HepG2 (cell line): ENCODE measurements around the gene PRRT2. TPM values are rescaled to one million over a fixed set of nuclear protein-coding genes. Genes with fewer than 3 reads are reported as not detected.

Source experiments
- ARID4A ChIP-seq: sonication (generic); formaldehyde crosslinking; IDR thresholded peaks from 2 replicates; pipeline ENCODE4 v1.5.0; 2020; ENCODE audit warnings: mild to moderate bottlenecking, missing genetic modification reagents, borderline replicate concordance
- ATF7 ChIP-seq, 2 experiments: fragments of 450-650 bp in 1 of 2; sonication (generic) in 1 of 2; formaldehyde crosslinking in 1 of 2; IDR thresholded peaks; 2 replicates each; pipeline versions ENCODE4 v1.4.0 to v1.6.1; 2016 to 2020; ENCODE audit warnings: antibody characterized with exemption in 1 of 2, mild to moderate bottlenecking in 1 of 2, missing genetic modification reagents in 1 of 2
- BORCS8-MEF2B ChIP-seq: sonication (generic); formaldehyde crosslinking; IDR thresholded peaks from 2 replicates; pipeline ENCODE4 v1.8.0; 2022; ENCODE audit warnings: mild to moderate bottlenecking, missing genetic modification reagents
- ETV5 ChIP-seq: IDR thresholded peaks from 2 replicates; pipeline ENCODE4 v1.6.1; 2018; ENCODE audit warnings: missing biosample characterization, missing genetic modification reagents, inconsistent platforms, borderline replicate concordance
- FOSL1 ChIP-seq: sonication (generic); formaldehyde crosslinking; IDR thresholded peaks from 2 replicates; pipeline ENCODE4 v1.9.0; 2021; ENCODE audit warnings: missing genetic modification reagents, borderline replicate concordance
- HNF1B ChIP-seq: sonication (generic); formaldehyde crosslinking; IDR thresholded peaks from 2 replicates; pipeline ENCODE4 v1.5.1; 2020; ENCODE audit warnings: mild to moderate bottlenecking, moderate library complexity, missing genetic modification reagents
- HNRNPL ChIP-seq: fragments of 200-400 bp; formaldehyde crosslinking; IDR thresholded peaks from 2 replicates; pipeline ENCODE4 v1.6.1; 2017; ENCODE audit warnings: mild to moderate bottlenecking, low read depth, low read length
- LCORL ChIP-seq, 2 experiments: fragments of 450-650 bp in 1 of 2; sonication (generic) in 1 of 2; formaldehyde crosslinking in 1 of 2; IDR thresholded peaks; 2 replicates each; pipeline versions ENCODE4 v1.5.0 to v1.6.1; 2017 to 2020; ENCODE audit warnings: antibody characterized with exemption in 1 of 2, missing genetic modification reagents in 1 of 2
- NCOA5 ChIP-seq: sonication (generic); formaldehyde crosslinking; IDR thresholded peaks from 2 replicates; pipeline ENCODE4 v1.4.0; 2020; ENCODE audit warnings: missing genetic modification reagents
- PAX8 ChIP-seq: sonication (generic); formaldehyde crosslinking; IDR thresholded peaks from 2 replicates; pipeline ENCODE4 v1.8.0; 2022; ENCODE audit warnings: mild to moderate bottlenecking, missing genetic modification reagents, borderline replicate concordance
- PHF20 ChIP-seq: sonication (generic); formaldehyde crosslinking; IDR thresholded peaks from 2 replicates; pipeline ENCODE4 v1.5.0; 2020; ENCODE audit warnings: mild to moderate bottlenecking, missing genetic modification reagents
- PRPF4 ChIP-seq: fragments of 200-400 bp; formaldehyde crosslinking; IDR thresholded peaks from 2 replicates; pipeline ENCODE4 v1.6.1; 2016; ENCODE audit warnings: low read length, low read depth; ENCODE audit not compliant: poor library complexity, severe bottlenecking
- RFX3 ChIP-seq: IDR thresholded peaks from 2 replicates; pipeline ENCODE4 v1.6.1; 2016; ENCODE audit warnings: missing biosample characterization, missing genetic modification reagents
- SNRNP70 ChIP-seq: fragments of 200-400 bp; formaldehyde crosslinking; IDR thresholded peaks from 2 replicates; pipeline ENCODE4 v1.6.1; 2017; ENCODE audit warnings: mild to moderate bottlenecking, low read depth, low read length, moderate library complexity
- SOX5 ChIP-seq: IDR thresholded peaks from 2 replicates; pipeline ENCODE4 v1.6.1; 2016; ENCODE audit warnings: borderline replicate concordance
- SSRP1 ChIP-seq: IDR thresholded peaks from 2 replicates; pipeline ENCODE4 v1.6.1; 2016; ENCODE audit warnings: control low read depth
- ZMYM4 ChIP-seq: sonication (generic); formaldehyde crosslinking; IDR thresholded peaks from 2 replicates; pipeline ENCODE4 v1.8.1; 2023; ENCODE audit warnings: mild to moderate bottlenecking, missing genetic modification reagents
- ZNF256 ChIP-seq: sonication (generic); formaldehyde crosslinking; conservative IDR thresholded peaks from 2 replicates; pipeline ENCODE4 v1.4.0; 2020; ENCODE audit warnings: missing genetic modification reagents
- ZNF331 ChIP-seq: sonication (generic); formaldehyde crosslinking; IDR thresholded peaks from 2 replicates; pipeline ENCODE4 v1.4.0; 2020; ENCODE audit warnings: missing genetic modification reagents
- ZNF740 ChIP-seq: sonication (generic); formaldehyde crosslinking; IDR thresholded peaks from 2 replicates; pipeline ENCODE4 v1.4.0; 2020; ENCODE audit warnings: missing genetic modification reagents
- ZNF768 ChIP-seq: sonication (generic); formaldehyde crosslinking; IDR thresholded peaks from 2 replicates; pipeline ENCODE4 v1.4.0; 2020; ENCODE audit warnings: missing genetic modification reagents
- polyA plus RNA-seq, 8 experiments: library from polyadenylated mRNA; depleted of rRNA in 3 of 8; stranded (reverse) in 7 of 8; unstranded in 1 of 8; fragments of >200 nt; fragmentation: Illumina TruSeq in 4 of 8; extraction: Trizol in 4 of 8; gene quantifications; 2 replicates each; pipeline versions ENCODE4 v1.2.1 to v1.2.3, GENCODE V29; 2011 to 2016; ENCODE audit warnings: low read depth in 4 of 8, missing spikeins in 1 of 8, mixed read lengths in 1 of 8; ENCODE audit not compliant: insufficient read depth in 1 of 8
- total RNA-seq, 5 experiments: library from RNA; depleted of rRNA; stranded (reverse); fragments of >200 nt; fragmentation: Illumina TruSeq; extraction: Trizol; gene quantifications; 2 replicates each; pipeline ENCODE4 v1.2.3, GENCODE V29; 2016; ENCODE audit warnings: low read depth in 1 of 5
- TF ChIP-seq, protein P1 (sequence below): sonication (generic); formaldehyde crosslinking; IDR thresholded peaks from 2 replicates; pipeline ENCODE4 v1.8.0; 2022; ENCODE audit warnings: mild to moderate bottlenecking, missing genetic modification reagents, moderate library complexity
- TF ChIP-seq, protein P2 (sequence below): IDR thresholded peaks from 2 replicates; pipeline ENCODE4 v1.6.1; 2018; ENCODE audit warnings: missing genetic modification reagents, mild to moderate bottlenecking, missing compliant biosample characterization

PRRT2 gene
- total and polyA plus RNA-seq, 2 of the 13 experiments (the other 11 are each of a cell fraction or from before 2014, with no cell fraction given) = 0.51 to 1.1 TPM

- TF ChIP-seq PHF20 (CRISPR knock-in tag) (no peak), PRPF4 (no peak), HNRNPL (no peak), RFX3 (CRISPR knock-in tag) (no peak), SNRNP70 (no peak), FOSL1 (no peak), ATF7 (IDR thresholded peaks at IDR 0.05) (no peak), ATF7 (CRISPR knock-in tag; IDR thresholded peaks at IDR 0.05) (no peak), ZMYM4 (CRISPR knock-in tag) (no peak), SSRP1 (peak; percentile 93), BORCS8-MEF2B (CRISPR knock-in tag) (no peak), PAX8 (CRISPR knock-in tag) (no peak), SOX5 (CRISPR knock-in tag) (no peak), LCORL (IDR thresholded peaks at IDR 0.05) (no peak), LCORL (CRISPR knock-in tag; IDR thresholded peaks at IDR 0.05) (no peak), NCOA5 (CRISPR knock-in tag) (no peak), ZNF331 (CRISPR knock-in tag) (no peak), ARID4A (0 out of 2 replicates have a peak, but pooled peaks have one; percentile 17), ETV5 (no peak; the same call in 1 of the 2 replicates), HNF1B (CRISPR knock-in tag) (no peak; the same call in 1 of the 2 replicates), ZNF256 (CRISPR knock-in tag) (no peak), ZNF740 (CRISPR knock-in tag) (no peak), ZNF768 (CRISPR knock-in tag) (0 out of 2 replicates have a peak, but pooled peaks have one; percentile 31)
- TF ChIP-seq, protein P1, sequence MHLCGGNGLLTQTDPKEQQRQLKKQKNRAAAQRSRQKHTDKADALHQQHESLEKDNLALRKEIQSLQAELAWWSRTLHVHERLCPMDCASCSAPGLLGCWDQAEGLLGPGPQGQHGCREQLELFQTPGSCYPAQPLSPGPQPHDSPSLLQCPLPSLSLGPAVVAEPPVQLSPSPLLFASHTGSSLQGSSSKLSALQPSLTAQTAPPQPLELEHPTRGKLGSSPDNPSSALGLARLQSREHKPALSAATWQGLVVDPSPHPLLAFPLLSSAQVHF (CRISPR knock-in tag) = no peak
- TF ChIP-seq, protein P2, sequence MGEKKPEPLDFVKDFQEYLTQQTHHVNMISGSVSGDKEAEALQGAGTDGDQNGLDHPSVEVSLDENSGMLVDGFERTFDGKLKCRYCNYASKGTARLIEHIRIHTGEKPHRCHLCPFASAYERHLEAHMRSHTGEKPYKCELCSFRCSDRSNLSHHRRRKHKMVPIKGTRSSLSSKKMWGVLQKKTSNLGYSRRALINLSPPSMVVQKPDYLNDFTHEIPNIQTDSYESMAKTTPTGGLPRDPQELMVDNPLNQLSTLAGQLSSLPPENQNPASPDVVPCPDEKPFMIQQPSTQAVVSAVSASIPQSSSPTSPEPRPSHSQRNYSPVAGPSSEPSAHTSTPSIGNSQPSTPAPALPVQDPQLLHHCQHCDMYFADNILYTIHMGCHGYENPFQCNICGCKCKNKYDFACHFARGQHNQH (CRISPR knock-in tag) = peak; percentile 17; the same call in 1 of the 2 replicates
Observed at GRCh38 chr16:29821643-29822115, 9.7 kb downstream of the PRRT2 start (continued).
